Suprapubic skin (tissue), 3 donors: Measurements from ENCODE around the gene RNGTT.

Source experiments
- CTCF ChIP-seq, 2 donors: fragments of 200-600 bp in 1 of 2; fragments of 450-650 bp in 1 of 2; sonication (generic) in 1 of 2; IDR thresholded peaks; one replicate each; pipeline ENCODE4 v1.5.1; 2016 to 2019; ENCODE audit warnings: antibody characterized with exemption in 2 of 2, mild to moderate bottlenecking in 1 of 2, moderate library complexity in 1 of 2
- EP300 ChIP-seq: sonication (generic); formaldehyde crosslinking; IDR thresholded peaks from one replicate; pipeline ENCODE4 v1.6.1; 2017; ENCODE audit warnings: antibody characterized with exemption

- TF ChIP-seq EP300, result no peak
- no peak for TF ChIP-seq CTCF (IDR thresholded peaks at IDR 0.05)
These were observed 400.2 kb downstream of the RNGTT start for GRCh38 chr6:88563277-88563625.
